IMR-90 (cell line): ENCODE measurements around the gene NDUFB10. TPM values are rescaled to one million over a fixed set of nuclear protein-coding genes. Genes with fewer than 3 reads are reported as not detected.

Experiments
- ATAC-seq: fragments of 200-7000 bp; cut with Tn5 transposase; 2 replicates; pipeline ENCODE4 v1.9.1; 2020; ENCODE audit warnings: low read depth, mild to moderate bottlenecking, moderate library complexity
- BruUV-seq: library from RNA; stranded (reverse); fragments of 400-500 nt; replicated peaks from 2 replicates; lab custom pipeline; 2021; lab: Mats Ljungman, UMichigan
- CTCF ChIA-PET: fragments of 300-600 bp; formaldehyde crosslinking; extraction: SDS; loops from one replicate; lab custom pipeline; 2021; ENCODE audit warnings: antibody characterized with exemption; lab: Yijun Ruan, JAX
- POLR2A ChIA-PET: fragments of 300-600 bp; sonication (Branson Sonifier 250); formaldehyde crosslinking; loops from one replicate; lab custom pipeline; 2022; ENCODE audit warnings: antibody characterized with exemption; ENCODE audit not compliant: unreplicated experiment; lab: Charles Lee
- DNase-seq: peaks from one replicate; pipeline ENCODE4 v3.0.0; 2013
- H2AFZ ChIP-seq: replicated peaks from 2 replicates; pipeline ENCODE3; 2013; ENCODE audit warnings: low read length, mild to moderate bottlenecking; ENCODE audit not compliant: poor library complexity
- H2AK5ac ChIP-seq: 2 replicates; pipeline ENCODE4 v1.6.1; 2013; ENCODE audit warnings: low read depth, low read length, inconsistent platforms
- H2AK9ac ChIP-seq: replicated peaks from 2 replicates; pipeline ENCODE3; 2013; ENCODE audit warnings: mild to moderate bottlenecking, low read depth, low read length, moderate library complexity; ENCODE audit not compliant: poor library complexity
- H2BK120ac ChIP-seq: 2 replicates; pipeline ENCODE4 v1.6.1; 2013; ENCODE audit warnings: low read depth, low read length, inconsistent platforms
- H2BK15ac ChIP-seq: 3 replicates; pipeline ENCODE4 v1.6.1; 2013; ENCODE audit warnings: low read depth, low read length, inconsistent platforms
- H2BK20ac ChIP-seq: 2 replicates; pipeline ENCODE4 v1.6.1; 2013; ENCODE audit warnings: low read depth, mild to moderate bottlenecking, inconsistent platforms, low read length, moderate library complexity
- H2BK5ac ChIP-seq: 2 replicates; pipeline ENCODE4 v1.6.1; 2013; ENCODE audit warnings: mild to moderate bottlenecking, low read depth, low read length, inconsistent platforms; ENCODE audit not compliant: poor library complexity, severe bottlenecking
- H3K14ac ChIP-seq: replicated peaks from 2 replicates; pipeline ENCODE4 v1.6.1; 2013; ENCODE audit warnings: low read depth, low read length, inconsistent platforms
- H3K18ac ChIP-seq: 2 replicates; pipeline ENCODE4 v1.6.1; 2013; ENCODE audit warnings: low read depth, low read length, control low read depth
- H3K23ac ChIP-seq: 2 replicates; pipeline ENCODE4 v1.6.1; 2013; ENCODE audit warnings: low read depth, low read length, inconsistent platforms
- H3K27ac ChIP-seq: 2 replicates; pipeline ENCODE4 v1.5.1; 2013; ENCODE audit warnings: mild to moderate bottlenecking, control low read depth, low read length; ENCODE audit not compliant: insufficient read depth
- H3K27me3 ChIP-seq: 2 replicates; pipeline ENCODE4 v1.6.1; 2013; ENCODE audit warnings: low read length; ENCODE audit not compliant: control insufficient read depth, insufficient read depth
- H3K36me3 ChIP-seq: 2 replicates; pipeline ENCODE4 v1.6.1; 2013; ENCODE audit warnings: low read length, mixed read lengths; ENCODE audit not compliant: control insufficient read depth, insufficient read depth
- H3K4ac ChIP-seq: 2 replicates; pipeline ENCODE4 v1.6.1; 2013; ENCODE audit warnings: low read depth, low read length, inconsistent platforms
- H3K4me1 ChIP-seq: 2 replicates; pipeline ENCODE4 v1.6.1; 2013; ENCODE audit warnings: low read length, mixed read lengths; ENCODE audit not compliant: control insufficient read depth, insufficient read depth
- H3K4me2 ChIP-seq: 2 replicates; pipeline ENCODE4 v1.6.1; 2013; ENCODE audit warnings: low read depth, mild to moderate bottlenecking, control low read depth, low read length, moderate library complexity
- H3K4me3 ChIP-seq: 2 replicates; pipeline ENCODE4 v1.5.1; 2013; ENCODE audit warnings: low read depth, mild to moderate bottlenecking, control low read depth, low read length, moderate library complexity; ENCODE audit not compliant: insufficient read depth
- H3K56ac ChIP-seq: 2 replicates; pipeline ENCODE4 v1.6.1; 2013; ENCODE audit warnings: low read length, inconsistent platforms; ENCODE audit not compliant: insufficient read depth; ENCODE audit errors: extremely low read depth
- H3K79me1 ChIP-seq, 2 experiments: 2 replicates each; pipeline ENCODE4 v1.6.1; 2013; ENCODE audit warnings: low read length in 2 of 2, inconsistent platforms in 1 of 2, low read depth in 1 of 2
- H3K9ac ChIP-seq: 2 replicates; pipeline ENCODE4 v1.6.1; 2013; ENCODE audit warnings: low read depth, low read length, control low read depth
- H3K9me1 ChIP-seq: 2 replicates; pipeline ENCODE4 v1.6.1; 2013; ENCODE audit warnings: low read length, inconsistent platforms; ENCODE audit not compliant: insufficient read depth
- H3K9me3 ChIP-seq: 2 replicates; pipeline ENCODE4 v1.6.1; 2013; ENCODE audit warnings: low read length; ENCODE audit not compliant: control insufficient read depth, insufficient read depth
- H4K20me1 ChIP-seq: 2 replicates; pipeline ENCODE4 v1.6.1; 2013; ENCODE audit warnings: low read length, inconsistent platforms; ENCODE audit not compliant: insufficient read depth
- H4K5ac ChIP-seq: 2 replicates; pipeline ENCODE4 v1.6.1; 2013; ENCODE audit warnings: mild to moderate bottlenecking, low read depth, low read length, control low read depth
- H4K8ac ChIP-seq, 2 experiments: 2 replicates each; pipeline ENCODE4 v1.6.1; 2013; ENCODE audit warnings: low read depth in 2 of 2, low read length in 2 of 2, control low read depth in 1 of 2, inconsistent platforms in 1 of 2
- H4K91ac ChIP-seq: 2 replicates; pipeline ENCODE4 v1.6.1; 2013; ENCODE audit warnings: low read depth, low read length, inconsistent platforms; ENCODE audit not compliant: insufficient read depth
- BHLHE40 ChIP-seq: fragments of 150-350 bp; IDR thresholded peaks from 2 replicates; pipeline ENCODE4 v1.6.1; 2016; ENCODE audit warnings: mild to moderate bottlenecking, low read depth, low read length
- CEBPB ChIP-seq: IDR thresholded peaks from 2 replicates; pipeline ENCODE4 v1.6.1; 2012; ENCODE audit warnings: low read depth, low read length, improper control_type of control experiment
- CHD1 ChIP-seq: IDR thresholded peaks from 2 replicates; pipeline ENCODE4 v1.6.1; 2012; ENCODE audit warnings: low read depth, low read length, improper control_type of control experiment
- ELK1 ChIP-seq: fragments of 150-350 bp; IDR thresholded peaks from 2 replicates; pipeline ENCODE4 v1.6.1; 2016; ENCODE audit warnings: low read depth, mild to moderate bottlenecking, low read length, moderate library complexity, borderline replicate concordance
- MAFK ChIP-seq: IDR thresholded peaks from 2 replicates; pipeline ENCODE4 v1.6.1; 2012; ENCODE audit warnings: low read depth, low read length, improper control_type of control experiment
- POLR2A ChIP-seq: IDR thresholded peaks from 2 replicates; pipeline ENCODE4 v1.6.1; 2012; ENCODE audit warnings: mild to moderate bottlenecking, low read depth, low read length
- RCOR1 ChIP-seq: IDR thresholded peaks from 2 replicates; pipeline ENCODE4 v1.6.1; 2012; ENCODE audit warnings: mild to moderate bottlenecking, low read length, improper control_type of control experiment; ENCODE audit not compliant: insufficient replicate concordance
- USF2 ChIP-seq: fragments of 150-350 bp; IDR thresholded peaks from 2 replicates; pipeline ENCODE4 v1.6.1; 2017; ENCODE audit warnings: mild to moderate bottlenecking, antibody characterized with exemption, low read length, low read depth
- WGBS, 2 experiments: methylation state at CpG; one replicate each; pipeline versions ENCODE4 v1.1.5 to v1.1.7; 2013; ENCODE audit warnings: missing lambda C conversion rate in 2 of 2; ENCODE audit not compliant: insufficient read length in 1 of 2; ENCODE audit errors: extremely low coverage in 2 of 2; 5-methylcytosine and 5-hydroxymethylcytosine counted together
- dilution Hi-C: fragments of 300-500 bp; cut with HindIII; formaldehyde crosslinking; loops from one replicate; pipeline ENCODE4 v1.14.3; 2018; ENCODE audit warnings: low sequenced_read_pairs; ENCODE audit not compliant: unreplicated experiment
- in situ Hi-C: fragments of 300-500 bp; cut with MboI; formaldehyde crosslinking; loops from 3 replicates; pipeline ENCODE4 v1.14.3; 2019; ENCODE audit warnings: low sequenced_read_pairs, inconsistent platforms, mixed read lengths
- intact Hi-C: fragments of 100-400 bp; cut with micrococcal nuclease; formaldehyde crosslinking; loops from 2 replicates; pipeline ENCODE4 v1.10.0; 2022
- polyA plus RNA-seq, 3 experiments: library from polyadenylated mRNA; depleted of rRNA; stranded (reverse); fragments of >200 nt; gene quantifications; 2 replicates each; pipeline ENCODE4 v1.2.3, GENCODE V29; 2012; ENCODE audit warnings: low replicate concordance in 1 of 3
- total RNA-seq: library from RNA; depleted of rRNA; stranded (reverse); fragments of >200 nt; gene quantifications from 2 replicates; pipeline ENCODE4 v1.2.3, GENCODE V29; 2012

Gene NDUFB10
- total and polyA plus RNA-seq, 2 of the 4 experiments (the other 2 are of a cell fraction), result 189 to 220 TPM

GRCh38 chr16:2007081-2007836 lies 47.9 kb downstream of the NDUFB10 start (continued):
- TF ChIP-seq RCOR1, result no peak

- 81% methylated on average over 10 of the region's 15 CpGs; no CpG with 5 or more reads in 1 of the 2 experiments for WGBS, 2 experiments
- H3K4me3 ChIP-seq, result peak overlapping the region; percentile 75; the same call in 1 of the 2 replicates
- in situ Hi-C loops, result no loop called here
These were observed 48.7 kb downstream of the NDUFB10 start for GRCh38 chr16:2008009-2008526.

More at GRCh38 chr16:2008009-2008526, 48.7 kb downstream of the NDUFB10 start:
- Histone ChIP-seq H3K9me3 (no peaks in the 10 kb centered on the region), H3K9me1 (peaks cover 8% of the 10 kb centered on the region; the same call in 1 of the 2 replicates), H4K91ac (no peak overlapping the region), H2BK5ac (no peak overlapping the region), H2BK120ac (no peak overlapping the region), H3K4me2 (peak overlapping the region; percentile 97), H2AK5ac (no peak overlapping the region), H3K4ac (peak overlapping the region; percentile 4; the same call in 1 of the 2 replicates), H3K27ac (peak overlapping the region; percentile 19), H4K5ac (no peak overlapping the region), H3K9ac (peak overlapping the region; percentile 13; the same call in 1 of the 2 replicates), H4K20me1 (peaks cover 61% of the 10 kb centered on the region), H2AFZ (no peak overlapping the region), H3K36me3 (peaks cover 12% of the 10 kb centered on the region), H3K14ac (peak overlapping the region; percentile 83; the same call in 1 of the 2 replicates), H2BK15ac (no peak overlapping the region), H3K18ac (no peak overlapping the region), H3K79me1 (peaks cover 15 to 71% of the 10 kb centered on the region in 2 experiments; a peak in 3 of 4 replicates), H4K8ac (no peak overlapping the region), H3K4me1 (peaks cover 28% of the 10 kb centered on the region), H2AK9ac (peak overlapping the region; percentile 91), H2BK20ac (no peak overlapping the region), H3K27me3 (no peaks in the 10 kb centered on the region), H3K56ac (no peak overlapping the region; the same call in 1 of the 2 replicates), H3K23ac (peak overlapping the region; percentile 95)
- ChIA-PET POLR2A (no interaction called here), CTCF (interaction anchor here (1.4 kb wide), 1 partner anchor 133 kb away, joined by 4 read pairs; no protein-coding TSS in a partner anchor)
- ATAC-seq (no peak), DNase-seq (peak; percentile 34)
- intact Hi-C loops, result no loop called here
- TF ChIP-seq BHLHE40 (peak; percentile 57; the same call in 1 of the 2 replicates), USF2 (no peak), MAFK (no peak), CEBPB (peak; percentile 22; the same call in 1 of the 2 replicates), ELK1 (no peak), CHD1 (no peak), POLR2A (no peak)
- dilution Hi-C loops, result no loop called here
- BruUV-seq, result no TSS peak
